HG02759 (cell line): ENCODE data around the gene XXYLT1.
A peak's percentile ranks its signal among the peaks of the same experiment; 100 is the strongest.
"Not testable (repeated sequence)": the region's sequence is repeated elsewhere in the genome, so short reads cannot be mapped to it uniquely, and the experiment has no call there.

ENCODE experiments used
- ATAC-seq: cut with Tn5 transposase; IDR thresholded peaks from one replicate; pipeline ENCODE4 v1.9.1; 2021; ENCODE audit warnings: mild to moderate bottlenecking, moderate library complexity; ENCODE audit not compliant: unreplicated experiment

Gene XXYLT1

DNA sequence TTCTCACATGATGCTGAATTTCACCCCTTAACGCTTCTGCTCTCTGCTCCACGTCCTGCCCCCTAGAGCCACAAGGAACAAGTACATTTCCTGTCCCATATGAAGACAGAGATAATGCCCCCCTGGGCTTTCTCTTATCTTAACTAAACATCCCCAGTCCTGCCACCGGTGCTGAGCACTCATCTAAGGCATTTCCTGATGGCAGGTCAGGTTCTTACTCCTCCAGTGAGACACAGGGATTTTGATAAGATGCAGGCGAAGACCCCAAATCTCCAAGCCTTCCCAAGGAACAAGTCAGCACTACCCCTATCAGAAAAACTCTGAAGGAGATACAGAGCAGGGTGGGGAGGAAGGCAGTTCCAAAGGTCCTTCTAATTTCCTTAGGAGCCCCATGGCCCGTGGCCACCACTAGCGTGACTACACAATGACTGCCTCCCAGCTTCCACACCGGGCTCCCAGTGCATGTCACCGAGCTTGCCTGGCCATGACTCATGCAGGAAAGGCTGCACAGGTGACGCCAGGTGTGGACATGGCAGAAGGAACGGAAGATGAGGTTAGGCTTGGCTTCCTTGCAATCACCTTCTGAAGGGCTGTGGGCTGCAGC lies 152.9 kb downstream of the XXYLT1 start:
- ATAC-seq = no peak

DNA sequence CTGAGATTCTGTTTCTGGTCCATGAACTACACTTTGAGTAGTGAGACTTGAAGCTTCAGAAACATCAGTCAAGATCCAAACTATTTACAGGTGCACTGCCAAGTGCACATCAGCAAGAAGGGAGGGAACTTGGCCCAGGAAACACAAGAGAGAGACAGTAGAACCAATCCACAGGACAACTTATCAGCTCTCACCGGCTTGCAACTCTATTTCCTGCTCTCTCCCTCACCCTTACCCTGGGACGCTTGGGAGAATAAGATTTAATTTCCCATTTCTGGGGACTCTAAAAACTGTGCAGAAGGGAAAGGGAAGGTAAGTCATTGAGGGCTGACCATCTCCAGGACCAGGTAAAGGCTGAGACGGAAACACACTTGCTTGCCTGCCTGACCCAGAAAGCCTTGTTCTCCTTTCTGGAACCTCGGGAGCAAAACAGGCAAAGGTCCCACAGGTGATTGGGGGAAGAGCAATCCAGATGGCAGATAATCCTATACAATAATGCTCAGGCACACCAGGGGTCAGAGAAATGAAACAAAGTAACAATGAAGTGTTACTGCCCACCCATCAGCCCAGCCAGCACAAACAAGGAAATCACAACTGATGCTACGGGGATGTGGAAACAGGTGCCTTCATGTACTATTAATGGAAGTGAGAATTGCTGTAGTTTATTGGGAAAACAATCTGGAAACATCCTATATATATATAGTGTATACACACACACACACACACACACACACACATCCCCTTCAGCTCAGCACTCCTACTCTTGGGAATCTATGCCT lies 154.4 kb downstream of the XXYLT1 start:
- ATAC-seq = no peak

DNA sequence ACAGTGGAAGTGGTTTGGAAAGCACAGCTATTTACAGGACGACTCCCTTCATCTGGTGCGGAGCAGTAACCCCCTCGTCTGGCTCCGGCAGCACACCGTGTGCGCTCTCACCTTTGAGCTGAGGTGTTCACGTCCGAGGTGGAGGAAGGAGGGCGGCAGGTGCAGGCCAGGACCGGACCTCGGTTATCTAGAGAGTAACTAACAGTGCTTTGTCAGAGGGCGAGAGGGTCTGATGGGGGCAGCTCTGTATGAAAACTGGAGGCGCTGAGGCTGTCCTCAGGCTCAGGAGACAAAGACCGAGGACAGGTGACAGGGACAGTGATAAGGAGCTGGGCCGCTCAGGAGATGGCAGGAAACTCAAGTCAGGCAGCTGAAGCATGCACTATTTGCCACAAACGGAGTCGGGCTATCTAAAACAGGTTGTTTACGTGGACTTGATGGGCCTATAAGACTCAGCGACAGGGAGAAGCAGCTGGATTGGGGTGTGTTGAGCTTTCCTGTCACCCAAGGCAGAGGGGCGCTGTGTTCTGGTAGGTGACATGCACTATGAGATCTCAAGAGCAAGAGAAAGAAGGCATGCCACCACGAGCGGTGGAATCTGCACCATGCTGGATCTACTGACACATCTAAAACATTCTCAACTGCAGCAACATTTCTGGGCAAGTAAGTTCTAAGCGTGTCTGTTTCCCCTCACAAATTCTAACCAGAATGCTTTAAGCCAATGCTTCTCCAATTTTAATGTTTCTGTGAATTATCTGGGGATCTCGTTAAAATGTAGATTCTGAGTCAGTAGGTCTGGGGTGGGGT lies 155.2 kb downstream of the XXYLT1 start:
- no peak for ATAC-seq

DNA sequence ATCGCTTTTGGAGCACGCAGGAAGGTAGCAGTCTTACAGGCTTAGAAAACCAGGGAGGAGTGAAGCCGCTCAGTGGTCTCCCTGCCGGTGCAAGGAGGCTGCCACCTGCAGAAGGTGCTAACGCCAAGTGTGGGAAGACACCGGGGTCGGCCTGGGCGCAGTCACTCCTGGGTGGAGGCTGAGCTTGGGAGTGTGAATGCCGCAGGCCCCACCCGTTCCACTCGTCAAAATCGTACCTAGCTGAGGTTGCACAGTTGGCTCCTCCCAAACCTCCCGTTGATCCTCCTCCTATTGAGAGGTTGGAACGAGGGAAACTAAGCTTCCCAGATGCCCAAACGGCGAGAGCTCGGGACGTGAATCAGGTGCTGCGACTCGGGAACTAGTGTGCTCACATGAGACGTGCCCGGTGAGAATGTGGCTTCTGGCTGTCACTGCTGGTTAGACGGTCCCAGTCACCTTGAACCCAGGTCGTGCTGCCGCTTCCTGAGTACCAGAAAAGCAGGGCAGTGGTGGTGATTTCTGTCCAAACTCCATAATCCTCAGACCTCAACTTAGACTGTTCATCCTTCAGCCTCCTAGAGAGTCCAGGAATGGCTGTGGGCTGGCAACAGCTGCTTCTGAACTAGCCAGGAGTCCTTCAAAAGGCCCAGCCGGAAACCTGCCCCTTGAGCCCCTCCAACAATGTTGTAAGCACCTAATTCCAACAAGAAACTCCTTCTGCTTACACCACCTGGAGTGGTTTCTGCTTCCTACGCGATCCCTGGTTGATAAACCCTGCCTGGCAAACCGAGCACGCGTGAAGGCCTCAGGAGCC lies 156.0 kb downstream of the XXYLT1 start:
- no peak for ATAC-seq

DNA sequence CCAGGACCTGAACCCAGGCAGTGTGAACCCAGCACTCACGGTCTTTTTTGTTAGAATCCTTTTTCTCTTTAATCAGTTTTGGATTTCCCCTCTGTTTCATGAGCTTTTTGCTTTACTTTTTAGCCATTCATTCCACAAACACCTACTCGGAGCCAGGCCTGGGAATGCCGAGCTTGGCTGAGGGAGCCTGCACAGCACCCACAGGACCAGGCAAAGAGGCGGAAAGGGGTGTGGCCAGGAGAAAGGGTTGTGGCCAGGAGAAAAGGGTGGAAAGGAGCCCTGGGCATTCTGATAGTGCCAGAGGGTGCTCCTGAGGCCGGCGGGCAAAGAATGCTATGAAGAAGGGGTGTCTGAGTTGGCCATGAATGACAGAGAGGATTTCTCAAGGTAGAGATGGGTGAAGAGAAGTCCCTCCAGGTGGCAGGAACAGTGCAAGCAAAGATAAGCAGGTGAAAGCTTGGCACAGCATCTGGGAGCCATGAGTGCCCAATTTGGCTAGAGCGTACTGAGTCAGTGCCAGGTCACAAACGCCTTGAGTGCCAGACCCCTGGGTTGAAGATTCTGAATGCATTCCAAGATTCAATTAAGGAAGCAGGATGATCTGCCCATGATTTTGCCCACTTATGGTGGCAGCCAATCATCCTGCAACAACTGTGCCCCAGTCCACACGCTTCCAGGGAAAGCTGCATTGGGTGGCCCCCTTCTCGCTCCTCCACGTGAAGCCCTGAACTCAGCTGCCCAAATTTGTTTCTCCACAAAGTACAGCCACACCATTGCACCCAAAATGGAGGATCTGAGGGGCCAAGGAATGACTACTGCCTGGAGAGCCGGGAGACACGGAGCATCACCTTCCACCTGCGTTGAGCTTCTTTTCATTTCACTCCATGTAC lies 157.2 kb downstream of the XXYLT1 start:
- ATAC-seq = no peak

DNA sequence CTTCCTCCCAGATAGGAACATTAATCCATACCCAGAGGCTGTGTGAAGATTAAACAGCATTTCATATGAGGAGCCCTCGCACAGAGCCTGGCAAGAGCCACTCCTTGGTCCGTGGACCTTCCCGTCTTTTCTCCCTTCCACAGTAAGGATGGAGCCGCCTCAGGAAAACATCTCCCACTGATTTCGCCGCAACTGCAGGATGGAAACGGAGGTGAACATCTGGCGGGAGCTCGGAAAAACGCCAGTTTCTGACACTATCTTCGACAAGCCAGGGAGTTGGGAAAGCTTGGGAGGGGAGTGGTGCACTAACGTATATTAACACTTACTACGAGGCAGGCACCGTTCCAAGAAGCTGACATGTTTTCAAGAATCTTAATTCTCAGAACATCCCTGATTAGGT lies 157.9 kb downstream of the XXYLT1 start:
- no peak for ATAC-seq

DNA sequence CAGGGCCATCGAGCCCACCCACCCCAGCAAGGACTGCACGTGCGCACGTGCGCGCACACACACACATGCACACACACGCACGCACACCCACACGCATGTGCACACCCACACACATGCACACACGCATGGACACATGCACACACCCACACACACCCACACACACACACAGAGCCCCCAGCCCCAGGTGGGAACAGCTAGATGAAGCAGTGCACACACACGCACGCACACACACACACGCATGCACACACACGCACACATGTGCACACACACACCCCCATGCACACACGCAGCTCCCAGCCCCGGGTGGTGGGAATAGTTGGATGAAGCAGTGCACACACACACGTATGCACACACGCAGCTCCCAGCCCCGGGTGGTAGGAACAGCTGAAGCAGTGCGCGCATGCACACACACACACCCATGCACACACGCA lies 158.6 kb downstream of the XXYLT1 start:
- ATAC-seq = no peak

DNA sequence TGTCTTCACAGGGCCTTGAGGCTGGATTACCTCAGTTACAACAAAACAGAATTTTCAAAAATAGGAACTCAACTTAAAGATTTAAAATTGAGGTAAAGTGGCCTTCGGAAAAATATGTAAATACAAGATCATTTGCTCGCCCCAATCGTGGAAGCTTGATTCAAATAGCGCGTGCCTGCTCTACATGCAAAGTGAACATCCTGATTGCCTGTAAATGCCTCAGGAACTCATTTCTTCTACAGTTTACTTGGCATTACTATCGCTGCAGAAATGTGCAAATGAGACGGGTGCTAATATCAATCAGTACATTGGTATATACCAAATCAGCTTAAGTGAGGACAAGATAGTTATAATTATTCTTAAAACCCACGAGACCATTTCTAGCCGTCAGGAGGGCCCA lies 159.2 kb downstream of the XXYLT1 start:
- ATAC-seq = no peak

DNA sequence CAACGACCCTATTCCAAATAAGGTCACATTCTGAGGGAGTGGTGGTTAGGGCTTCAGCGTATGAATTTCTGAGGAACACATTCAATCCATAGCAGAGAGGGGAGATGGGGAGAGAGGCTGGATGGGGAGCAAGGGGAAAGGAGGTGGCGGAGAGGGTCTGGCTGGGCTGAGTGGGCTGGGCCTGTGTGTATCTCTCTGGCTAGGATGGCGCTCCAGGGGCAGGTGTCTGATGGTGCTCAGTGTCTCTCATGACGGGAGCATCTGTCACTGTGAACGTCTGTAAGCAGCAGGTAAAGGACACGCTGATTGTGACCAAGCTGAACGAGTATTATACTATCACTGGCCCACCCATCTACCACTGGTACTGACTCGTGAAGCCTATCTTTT lies 159.6 kb downstream of the XXYLT1 start:
- no peak for ATAC-seq

DNA sequence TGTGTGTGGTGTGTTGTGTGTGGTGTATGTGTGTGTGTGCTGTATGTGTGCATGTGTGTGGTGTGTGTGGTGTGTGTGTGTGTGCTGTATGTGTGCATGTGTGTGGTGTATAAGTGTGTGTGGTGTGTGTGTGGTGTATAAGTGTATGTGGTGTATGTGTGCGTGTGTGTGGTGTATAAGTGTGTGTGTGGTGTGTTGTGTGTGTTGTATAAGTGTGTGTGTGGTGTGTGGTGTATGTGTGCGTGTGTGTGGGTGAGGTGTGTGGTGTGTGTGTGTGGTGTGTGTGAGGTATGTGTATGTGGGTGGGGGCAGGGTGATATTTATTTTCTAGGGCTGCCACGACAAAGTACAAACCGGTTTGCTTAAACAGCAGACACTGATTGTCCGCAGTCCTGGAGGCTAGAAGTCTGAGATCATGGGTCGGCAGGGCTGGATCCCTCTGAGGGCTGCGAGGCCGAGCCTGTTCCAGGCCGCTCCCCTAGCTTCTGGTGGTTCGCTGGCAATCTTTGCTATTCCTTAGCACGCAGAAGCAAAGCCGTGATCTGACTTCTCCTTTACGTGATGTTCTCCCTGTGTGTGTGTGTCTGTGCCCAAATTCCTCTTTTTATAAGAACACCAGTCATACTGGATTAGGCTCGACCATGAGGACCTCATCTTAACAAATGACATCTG lies 160.2 kb downstream of the XXYLT1 start:
- ATAC-seq = no peak

DNA sequence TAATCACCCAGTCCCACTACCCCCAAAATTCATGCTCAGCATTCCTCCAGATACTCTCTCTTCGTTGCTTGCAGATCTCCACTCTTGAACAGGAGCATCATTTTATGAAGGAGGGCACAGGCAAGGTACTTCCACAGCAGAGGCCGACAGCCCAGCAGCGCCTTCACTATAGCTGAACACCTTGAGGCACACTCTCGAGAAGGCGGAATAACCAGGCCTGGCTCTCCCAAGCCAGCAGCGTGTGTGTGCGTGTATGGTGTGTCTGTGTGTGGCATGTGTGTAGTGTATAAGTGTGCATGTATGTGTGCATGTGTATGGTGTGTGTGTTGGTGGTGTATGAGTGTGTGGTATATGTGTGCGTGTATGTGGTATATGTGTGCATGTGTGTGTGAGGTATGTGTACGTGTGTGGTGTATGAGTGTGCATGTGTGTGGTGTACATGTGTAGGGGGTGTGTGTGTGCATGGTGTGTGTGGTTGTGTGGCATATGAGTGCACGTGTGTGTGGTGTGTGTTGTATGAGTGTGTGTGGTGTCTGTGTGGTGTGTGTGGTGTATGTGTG lies 161.8 kb downstream of the XXYLT1 start:
- no peak for ATAC-seq

DNA sequence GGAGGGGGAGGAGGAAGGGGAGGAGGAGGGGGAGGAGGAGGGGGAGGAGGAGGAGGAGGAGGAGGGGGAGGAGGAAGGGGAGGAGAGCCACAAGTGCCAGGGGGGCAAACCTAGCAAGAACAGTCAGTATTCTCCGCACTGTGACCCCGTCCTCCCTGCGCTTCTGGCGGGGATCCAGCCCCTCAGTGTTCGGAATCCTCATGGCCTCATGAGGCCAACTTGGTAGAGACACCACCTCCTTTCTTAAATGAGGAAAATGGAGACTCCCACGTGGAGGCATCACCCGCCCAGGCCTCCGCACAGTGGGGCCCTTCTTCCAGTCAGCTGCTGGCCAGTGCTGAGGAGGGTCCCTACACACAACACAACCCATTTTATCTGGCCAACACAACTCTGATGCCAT lies 163.4 kb downstream of the XXYLT1 start:
- no peak for ATAC-seq

DNA sequence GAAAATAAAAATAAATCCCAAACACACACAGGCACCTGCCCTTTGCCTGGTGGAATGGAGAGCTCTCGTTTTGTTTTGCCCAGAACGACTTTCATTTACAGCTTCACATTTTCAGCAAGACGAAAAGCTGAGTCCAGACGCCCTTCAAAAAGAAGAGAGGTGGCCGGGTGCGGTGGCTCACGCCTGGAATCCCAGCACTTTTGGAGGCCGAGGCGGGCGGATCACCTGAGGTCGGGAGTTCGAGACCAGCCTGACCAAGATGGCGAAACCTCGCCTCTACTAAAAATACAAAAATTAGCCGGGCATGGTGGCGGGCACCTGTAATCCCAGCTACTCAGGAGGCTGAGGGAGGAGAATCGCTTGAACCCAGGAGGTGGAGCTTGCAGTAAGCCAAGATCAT lies 163.9 kb downstream of the XXYLT1 start:
- ATAC-seq = not testable (repeated sequence)

DNA sequence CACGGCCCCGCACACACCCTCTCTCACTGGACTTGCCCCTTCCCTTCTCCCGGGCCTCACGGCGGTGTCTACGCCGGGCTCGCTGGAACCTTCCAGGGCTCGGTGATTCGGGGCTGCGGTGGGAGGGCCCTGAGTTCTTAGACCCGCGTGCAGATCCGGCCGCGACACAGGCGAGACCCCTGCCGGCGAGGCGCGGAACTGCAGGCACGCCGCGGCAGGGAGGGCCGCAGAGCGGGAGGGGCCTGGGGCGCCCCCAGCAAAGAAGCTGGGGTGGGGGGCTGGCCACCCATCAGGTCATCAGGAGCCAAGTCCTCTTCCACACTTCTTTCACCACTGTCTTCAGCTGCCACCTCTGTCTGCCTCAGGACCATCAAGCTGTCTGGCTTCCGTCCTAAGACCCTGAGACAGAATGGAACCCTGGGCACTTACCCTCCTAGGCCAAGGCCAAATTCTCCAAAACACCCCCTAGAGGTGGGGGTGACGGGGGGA lies 164.5 kb downstream of the XXYLT1 start:
- peak; percentile 79 for ATAC-seq

DNA sequence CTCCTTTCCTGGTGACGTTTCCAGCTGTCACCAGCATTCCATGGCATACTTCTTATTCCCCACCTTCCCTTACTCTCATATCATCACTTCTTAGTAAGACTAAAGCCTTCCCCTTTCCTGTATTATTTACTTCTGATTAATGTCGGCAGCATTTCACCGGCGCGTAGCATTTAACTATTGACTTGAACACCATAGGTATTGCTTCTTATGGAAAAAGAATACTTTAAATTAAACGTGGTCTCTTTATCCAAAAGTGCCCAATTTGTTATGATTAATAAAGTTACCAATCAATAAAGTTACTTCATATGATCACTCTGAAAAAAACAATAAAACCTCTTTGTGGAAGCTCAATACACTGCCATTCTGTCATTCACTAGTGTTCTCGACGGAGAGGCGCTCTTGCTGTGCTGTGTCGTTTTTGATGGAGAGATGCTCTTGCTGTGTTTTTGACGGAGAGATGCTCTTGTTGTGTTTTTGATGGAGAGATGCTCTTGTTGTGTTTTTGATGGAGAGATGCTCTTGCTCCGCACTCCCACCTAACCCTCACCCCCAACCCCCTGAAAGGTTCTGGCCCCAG lies 165.0 kb downstream of the XXYLT1 start:
- ATAC-seq = no peak

DNA sequence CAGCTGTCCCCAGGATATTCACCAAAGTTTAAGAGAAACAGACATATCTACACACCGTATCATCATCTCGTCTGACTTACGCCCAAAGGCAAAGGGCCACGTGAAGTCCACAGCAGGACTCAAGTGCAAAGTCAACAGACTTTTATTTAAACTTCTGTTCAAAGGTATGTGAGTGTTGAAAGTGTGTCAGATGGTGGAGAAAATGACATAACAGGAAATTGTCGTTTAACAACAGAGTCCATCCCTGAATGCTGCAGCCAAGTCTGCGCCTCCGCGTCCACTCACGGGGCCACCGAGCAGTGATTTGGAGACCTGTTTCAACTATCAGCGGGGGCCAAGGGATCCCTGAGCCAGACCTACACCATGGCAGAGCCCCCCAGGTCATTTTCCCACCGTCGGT lies 165.6 kb downstream of the XXYLT1 start:
- no peak for ATAC-seq

DNA sequence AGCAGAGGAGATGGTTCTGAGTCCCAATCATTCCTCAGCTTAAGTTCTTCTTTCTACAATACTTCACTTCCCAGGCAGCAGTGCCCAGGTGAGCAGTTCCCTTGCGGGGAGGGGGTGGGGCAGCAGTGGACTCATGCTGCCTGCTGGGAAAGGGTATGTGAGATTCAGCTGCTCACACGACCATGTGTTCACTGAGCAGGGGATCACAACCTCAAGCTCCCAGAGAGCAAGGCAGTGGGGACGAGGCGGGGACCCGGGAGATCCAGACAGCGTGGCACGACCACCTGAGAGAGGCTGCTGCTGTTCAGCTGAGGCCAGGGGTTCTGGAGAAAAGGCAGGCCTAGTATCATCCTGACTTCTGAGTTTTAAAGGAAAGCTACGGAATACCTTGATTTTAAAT lies 166.6 kb downstream of the XXYLT1 start:
- no peak for ATAC-seq

DNA sequence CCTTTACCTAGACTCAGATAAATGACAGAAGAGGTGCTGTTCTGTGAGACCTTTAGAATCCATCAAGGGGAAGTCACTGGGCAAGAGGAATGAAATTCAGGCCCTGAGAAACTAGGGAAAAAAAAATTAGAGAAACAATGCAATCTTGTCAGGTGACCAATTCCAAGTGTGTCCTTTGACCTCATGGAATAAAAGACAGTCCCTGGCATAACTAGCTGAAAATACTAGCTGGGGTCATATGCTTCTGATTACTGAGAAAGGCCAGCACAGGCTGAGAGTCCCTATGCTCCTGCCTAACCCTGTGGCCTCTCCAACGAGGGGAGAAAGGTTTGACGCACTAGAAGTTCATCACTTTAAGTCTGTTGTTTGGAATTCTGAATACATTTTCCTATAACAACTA lies 167.3 kb downstream of the XXYLT1 start:
- no peak for ATAC-seq
